CD4-positive, alpha-beta T cell treated with Interleukin-15 for 4 hours (primary cell): ENCODE results near the gene TSR3.
A peak's percentile ranks its signal among the peaks of the same experiment; 100 is the strongest.

Experiments used
- DNase-seq: peaks from one replicate; pipeline ENCODE4 v3.0.0-alpha.2; 2020; ENCODE audit warnings: low spot score

The TSR3 gene

GRCh38 chr16:1377406-1378010, 25.8 kb upstream of the TSR3 start:
- DNase-seq, result no peak

GRCh38 chr16:1375741-1376410, 24.2 kb upstream of the TSR3 start:
- DNase-seq, result no peak

- no peak for DNase-seq
These were observed 23.6 kb upstream of the TSR3 start for GRCh38 chr16:1375298-1375640.

GRCh38 chr16:1374418-1375297, 23.0 kb upstream of the TSR3 start:
- no peak for DNase-seq

GRCh38 chr16:1372292-1372950, 20.7 kb upstream of the TSR3 start:
- no peak for DNase-seq

- no peak for DNase-seq
These were observed 19.6 kb upstream of the TSR3 start for GRCh38 chr16:1371054-1371978.

- no peak for DNase-seq
These were observed 16.0 kb upstream of the TSR3 start for GRCh38 chr16:1367486-1368174.

GRCh38 chr16:1366712-1367299, 15.1 kb upstream of the TSR3 start:
- no peak for DNase-seq

- DNase-seq, result no peak
These were observed 14.5 kb upstream of the TSR3 start for GRCh38 chr16:1366060-1366711.

- DNase-seq, result no peak
These were observed 12.8 kb upstream of the TSR3 start for GRCh38 chr16:1364510-1364909.

- DNase-seq, result peak; percentile 68
These were observed 11.9 kb upstream of the TSR3 start for GRCh38 chr16:1363501-1364041.

GRCh38 chr16:1362807-1363206, 11.1 kb upstream of the TSR3 start:
- no peak for DNase-seq

- DNase-seq, result no peak
These were observed 10.1 kb upstream of the TSR3 start for GRCh38 chr16:1361685-1362360.

- DNase-seq, result no peak
These were observed 6.4 kb upstream of the TSR3 start for GRCh38 chr16:1357906-1358566.

GRCh38 chr16:1356061-1356900, 4.6 kb upstream of the TSR3 start:
- DNase-seq, result no peak

- DNase-seq, result no peak
These were observed 3.9 kb upstream of the TSR3 start for GRCh38 chr16:1355591-1355990.

GRCh38 chr16:1354815-1355540, 3.3 kb upstream of the TSR3 start:
- DNase-seq, result no peak
